Activated CD4-positive, CD25-positive, alpha-beta regulatory T cell treated with anti-CD3 and anti-CD28 coated beads, Interleukin-2, amount 50 U/mL, for 24 hours (primary cell): Measurements from ENCODE around the gene BPIFB3.
"Not testable (repeated sequence)": the region's sequence is repeated elsewhere in the genome, so short reads cannot be mapped to it uniquely, and the experiment has no call there.

Source experiments
- ATAC-seq, 2 donors: fragments of 150-1000 bp; cut with Tn5 transposase; one replicate each; pipeline ENCODE4 v1.10.0; 2021; ENCODE audit warnings: mild to moderate bottlenecking in 1 of 2, moderate library complexity in 1 of 2

BPIFB3 gene

DNA sequence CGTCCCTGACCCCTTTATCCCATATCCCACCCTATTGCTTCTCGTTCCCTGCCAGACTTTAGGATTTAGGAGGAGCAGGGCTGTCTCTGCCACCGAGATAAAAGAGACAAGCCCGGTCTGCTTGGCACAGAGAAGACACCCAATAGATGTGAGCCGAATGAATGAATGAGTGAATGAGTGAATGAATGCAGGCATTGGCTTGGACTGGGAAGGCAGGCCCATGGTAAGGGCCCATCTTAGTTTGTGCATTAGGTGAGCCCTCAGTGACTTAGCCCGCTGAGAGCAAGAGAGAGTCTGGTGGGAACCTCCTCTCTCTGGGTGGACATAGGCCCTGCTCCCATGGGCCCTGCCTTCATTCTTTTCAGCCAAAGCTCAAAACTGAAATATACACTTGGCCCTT, 23.1 kb upstream of the BPIFB3 start:
- no peak for ATAC-seq

DNA sequence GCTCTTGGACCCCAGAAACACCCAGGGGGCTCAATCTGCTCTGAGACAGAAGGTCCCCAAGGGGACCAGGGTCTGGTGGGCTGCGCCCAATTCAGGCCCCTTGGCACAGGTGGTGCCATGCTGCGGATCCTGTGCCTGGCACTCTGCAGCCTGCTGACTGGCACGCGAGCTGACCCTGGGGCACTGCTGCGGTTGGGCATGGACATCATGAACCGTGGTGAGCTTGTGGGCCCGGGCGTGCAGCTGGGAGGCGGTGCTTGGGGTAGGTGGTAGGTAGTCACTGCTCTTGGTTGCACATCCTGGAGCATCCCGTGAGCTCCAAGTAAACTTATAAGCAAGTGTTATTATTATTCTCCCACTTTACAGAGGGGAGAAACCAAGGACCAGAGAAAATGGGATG, 22.2 kb upstream of the BPIFB3 start, which contains the start of gene BPIFB6:
Gene BPIFB6, plus strand, starts transcription at position 118 of the 400 bp plus-strand sequence. Its CDS starts 0 bp downstream, at position 118.
- no peak for ATAC-seq

DNA sequence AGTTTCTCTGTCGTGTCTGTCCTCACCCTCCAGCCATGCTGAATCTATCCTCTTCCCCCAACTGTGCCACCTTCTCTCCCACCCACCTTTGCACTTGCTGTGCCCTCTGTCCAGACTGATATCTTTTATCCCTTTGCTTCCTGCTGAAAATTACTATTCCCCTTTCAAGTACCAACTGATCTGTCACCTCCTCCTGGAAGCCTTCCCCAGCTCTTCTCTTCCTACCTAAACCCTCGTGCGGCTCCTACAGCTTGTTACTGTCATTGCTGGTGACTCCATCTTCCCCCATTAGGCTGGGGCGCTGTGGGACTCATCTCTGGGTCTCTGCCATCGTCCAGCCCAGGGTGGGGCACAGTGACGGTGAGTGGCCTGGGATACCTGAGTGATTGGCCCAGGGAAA, 21.1 kb upstream of the BPIFB3 start:
- ATAC-seq: no peak

DNA sequence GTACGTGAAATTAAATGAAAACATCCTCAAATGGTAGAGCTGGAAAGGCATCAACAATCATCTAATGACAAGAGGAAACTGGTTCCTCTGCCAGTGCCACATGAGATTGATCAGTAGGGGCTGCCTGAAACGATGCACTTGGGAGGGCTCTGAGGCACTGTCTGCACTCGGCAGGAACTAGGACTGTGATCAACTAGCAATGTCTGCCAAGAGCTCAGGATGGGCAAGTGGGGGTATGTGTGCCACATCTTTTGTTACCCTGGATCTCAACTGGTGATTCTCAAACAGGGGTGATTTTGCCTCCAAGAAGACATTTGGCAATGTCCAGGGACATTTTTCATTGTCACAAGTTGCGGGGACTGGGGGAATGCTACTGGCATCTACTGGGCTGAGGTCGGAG, 20.3 kb upstream of the BPIFB3 start:
- ATAC-seq: no peak

DNA sequence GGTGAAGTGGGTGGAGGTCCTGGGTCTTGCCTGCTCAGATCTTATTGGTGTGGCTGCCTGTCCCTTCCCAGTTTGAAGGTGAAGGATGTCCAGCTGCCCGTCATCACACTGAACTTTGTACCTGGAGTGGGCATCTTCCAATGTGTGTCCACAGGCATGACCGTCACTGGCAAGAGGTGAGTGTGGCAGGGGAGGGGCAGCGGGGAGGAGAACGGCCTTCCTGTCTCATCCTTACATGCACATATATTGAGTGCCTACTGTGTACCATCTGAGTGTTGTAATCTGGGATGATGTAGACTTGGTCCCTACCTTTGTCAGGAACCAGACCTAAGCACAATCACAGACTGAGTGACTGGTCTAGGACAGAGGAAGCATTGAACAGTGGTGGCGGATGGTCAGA, 19.6 kb upstream of the BPIFB3 start:
- no peak for ATAC-seq

DNA sequence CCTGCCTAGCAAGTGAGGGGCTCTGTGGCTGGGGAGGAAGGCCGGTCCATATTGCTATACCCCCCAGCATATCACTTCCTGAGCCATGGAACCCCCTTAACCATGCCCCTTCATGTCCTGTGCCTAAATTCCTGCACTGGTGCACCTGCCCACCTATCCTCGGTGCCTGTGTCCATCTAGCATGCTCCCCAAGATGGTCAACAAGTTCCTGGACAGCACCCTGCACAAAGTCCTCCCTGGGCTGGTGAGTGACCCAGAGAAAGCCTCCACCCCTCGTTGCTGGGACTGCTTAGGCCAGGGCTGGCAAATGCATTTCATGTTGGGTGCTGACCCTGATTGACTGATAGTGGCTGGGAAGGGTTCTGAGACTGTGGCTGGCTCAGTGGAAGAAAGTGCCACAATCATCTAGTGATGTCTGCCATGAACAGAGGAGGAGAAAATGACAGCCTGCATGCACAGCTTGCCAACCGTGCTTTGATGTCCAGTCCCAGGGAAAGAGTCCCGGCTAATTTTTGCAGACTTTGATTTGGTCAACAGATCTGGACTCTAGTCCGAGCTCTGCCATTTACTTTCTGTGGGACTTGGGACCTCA, 18.7 kb upstream of the BPIFB3 start:
- no peak for ATAC-seq

DNA sequence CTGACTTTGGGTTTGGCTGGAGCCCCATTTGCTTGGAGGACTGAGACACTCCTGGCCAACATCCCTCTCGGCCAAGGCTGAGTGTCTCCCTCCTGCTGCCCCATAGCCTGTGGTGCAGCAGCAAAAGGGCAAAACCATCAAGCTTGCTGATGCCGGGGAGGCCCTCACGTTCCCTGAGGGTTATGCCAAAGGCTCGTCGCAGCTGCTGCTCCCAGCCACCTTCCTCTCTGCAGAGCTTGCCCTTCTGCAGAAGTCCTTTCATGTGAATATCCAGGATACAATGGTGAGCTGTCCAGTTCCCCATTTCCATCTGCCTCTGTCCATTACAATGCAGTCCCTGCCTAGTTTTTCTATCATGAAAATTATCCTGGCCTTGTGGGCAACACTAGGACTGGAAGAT, 16.2 kb upstream of the BPIFB3 start:
- ATAC-seq: no peak

DNA sequence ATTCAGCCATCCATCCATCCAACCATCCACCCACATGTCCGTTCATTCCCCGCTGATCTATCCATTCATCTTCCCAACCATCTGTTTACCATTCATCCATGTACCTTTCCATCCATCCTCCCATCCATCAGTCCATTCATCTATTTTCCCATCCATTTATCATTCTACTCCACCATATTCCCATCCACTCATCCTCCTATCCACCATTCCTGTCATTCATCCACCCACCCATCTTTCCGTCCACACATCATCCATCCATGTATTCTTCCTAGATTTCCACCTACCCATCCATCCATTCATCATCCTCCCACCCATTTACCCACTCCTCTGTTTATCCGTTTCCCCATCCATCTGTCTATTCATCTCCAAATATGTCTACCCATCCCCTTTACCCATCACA, 15.5 kb upstream of the BPIFB3 start:
- ATAC-seq: no peak

DNA sequence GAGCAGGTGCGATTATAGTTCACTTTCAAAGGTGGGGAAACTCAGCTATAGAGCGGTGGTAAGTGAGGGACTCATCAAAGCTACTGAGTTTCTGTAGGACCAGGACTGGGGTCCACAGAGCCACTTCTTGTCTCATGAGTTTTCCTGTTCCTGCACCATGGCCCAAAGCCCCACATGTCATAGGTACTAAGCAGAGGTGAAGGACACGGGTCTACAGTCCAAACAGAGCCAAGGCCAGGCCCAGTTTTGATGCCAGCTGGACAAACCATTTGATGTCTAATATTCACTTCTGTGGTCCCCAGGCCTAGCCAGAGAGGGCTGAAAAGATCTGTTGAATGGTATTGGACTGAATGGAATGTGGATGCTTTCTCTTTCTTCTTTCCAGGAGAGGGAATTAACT, 11.3 kb upstream of the BPIFB3 start:
- ATAC-seq: no peak

DNA sequence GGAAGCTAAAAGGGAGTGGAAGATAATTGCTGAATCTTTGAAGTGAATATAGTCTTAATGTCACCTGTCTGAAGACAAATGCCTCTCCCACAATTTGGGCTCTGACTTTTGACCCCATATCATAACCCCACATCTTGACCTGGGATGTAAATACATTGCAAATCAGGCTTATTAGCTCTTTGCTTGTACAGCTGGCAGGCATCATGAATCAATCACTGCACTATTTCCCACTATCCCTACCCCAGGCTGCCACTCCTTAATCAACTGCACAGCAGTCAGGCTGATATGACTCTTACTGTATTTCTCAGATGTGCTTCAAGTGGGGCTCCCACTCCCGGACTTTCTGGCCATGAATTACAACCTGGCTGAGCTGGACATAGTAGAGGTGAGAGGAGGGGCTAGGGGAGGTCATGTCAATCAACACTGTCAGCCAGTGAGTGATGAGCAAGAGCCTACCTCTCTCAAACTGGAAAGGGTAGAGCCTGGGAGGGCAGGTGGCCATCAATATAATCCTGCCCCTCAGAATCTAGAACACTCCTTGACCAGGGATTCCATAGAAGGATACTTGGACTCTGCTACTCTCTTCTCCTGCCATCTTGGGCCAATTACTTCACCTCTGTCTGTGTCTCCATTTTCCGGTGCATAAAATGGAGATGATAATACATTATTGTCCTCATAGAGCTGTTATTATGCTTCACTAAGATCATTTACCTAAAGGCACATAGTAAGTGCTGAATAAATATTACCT, 10.5 kb upstream of the BPIFB3 start:
- ATAC-seq: no peak

DNA sequence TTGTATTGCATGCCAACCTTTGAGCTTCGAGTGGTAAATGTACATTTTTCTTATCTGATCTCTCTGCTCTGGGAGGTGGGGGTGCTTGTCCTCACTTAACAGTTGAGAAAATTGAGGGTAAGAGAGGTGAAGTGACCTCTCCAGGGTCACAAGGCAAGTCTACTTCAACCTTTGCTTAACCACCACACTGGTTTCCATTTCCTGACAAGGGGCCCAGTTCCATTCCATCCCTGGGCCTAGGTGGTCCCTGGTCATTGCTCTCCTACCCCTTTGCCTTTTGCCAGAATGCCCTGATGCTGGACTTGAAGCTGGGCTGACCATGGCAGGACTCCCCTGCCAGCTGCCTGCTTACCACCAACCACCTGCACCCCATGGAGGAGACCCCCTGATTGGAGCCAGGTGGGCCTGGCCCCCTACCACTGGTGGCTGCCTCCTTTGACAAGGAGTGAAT, 9.9 kb upstream of the BPIFB3 start:
- no peak for ATAC-seq

DNA sequence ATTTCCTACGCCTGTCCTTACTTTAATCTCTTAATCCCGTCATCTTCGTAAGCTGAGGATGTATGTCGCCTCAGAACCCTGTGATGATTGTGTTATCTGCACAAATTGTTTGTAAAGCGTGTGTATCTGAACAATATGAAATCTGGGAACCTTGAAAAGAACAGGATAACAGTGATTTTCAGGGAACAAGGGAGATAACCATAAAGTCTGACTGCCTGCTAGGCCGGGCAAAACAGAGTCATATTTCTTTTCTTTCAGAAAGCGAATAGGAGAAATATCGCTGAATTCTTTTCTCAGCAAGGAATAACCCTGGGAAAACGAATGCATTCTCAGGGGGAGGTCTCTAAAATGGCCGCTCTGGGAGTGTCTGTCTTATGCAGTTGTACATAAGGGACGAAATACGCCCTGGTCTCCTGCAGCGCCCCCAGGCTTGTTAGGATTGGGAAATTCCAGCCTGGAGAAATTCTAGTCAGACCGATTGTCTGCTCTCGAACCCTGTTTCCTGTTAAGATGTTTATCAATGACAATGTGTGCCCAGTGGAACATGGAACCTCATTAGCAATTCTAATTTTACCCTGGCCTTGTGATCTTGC, 8.5 kb upstream of the BPIFB3 start:
- not testable (repeated sequence) for ATAC-seq

DNA sequence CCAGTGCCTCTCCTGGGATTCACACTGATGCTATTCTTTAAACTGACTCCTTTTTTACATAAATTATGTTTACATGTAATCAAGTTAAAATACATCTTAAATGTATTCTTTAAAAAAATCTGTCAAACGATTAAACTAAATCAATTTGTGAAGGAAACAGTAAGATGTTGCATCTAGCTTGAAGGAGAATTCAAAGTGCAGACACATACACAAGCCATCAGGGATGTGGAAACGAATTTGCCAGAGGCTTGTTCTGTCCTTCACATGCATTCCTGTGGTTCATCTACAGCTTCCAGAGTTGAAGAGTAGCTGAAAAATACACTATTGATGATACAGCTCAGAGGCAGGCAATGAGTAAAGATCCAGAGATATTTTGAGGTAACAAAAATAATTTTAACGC, 7.3 kb upstream of the BPIFB3 start:
- no peak for ATAC-seq

DNA sequence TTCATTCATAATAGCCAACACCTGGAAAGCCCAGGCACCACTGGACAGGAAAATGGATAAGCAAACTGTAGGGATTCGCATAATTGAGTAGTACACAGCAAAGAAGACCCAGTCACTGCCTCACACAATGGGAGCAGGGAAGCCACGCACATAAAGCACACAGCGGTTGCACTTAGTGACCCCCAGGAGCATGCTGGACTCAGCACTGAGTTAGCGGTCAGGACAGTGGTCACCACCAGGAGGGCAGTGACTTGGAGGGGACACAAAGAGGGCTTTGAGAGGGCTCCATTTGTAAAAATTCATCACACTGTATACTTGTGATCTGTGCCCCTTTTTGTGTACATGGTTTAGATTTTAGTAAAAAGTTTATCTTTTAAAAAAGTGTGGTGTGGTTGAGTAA, 2.4 kb upstream of the BPIFB3 start:
- ATAC-seq: no peak

DNA sequence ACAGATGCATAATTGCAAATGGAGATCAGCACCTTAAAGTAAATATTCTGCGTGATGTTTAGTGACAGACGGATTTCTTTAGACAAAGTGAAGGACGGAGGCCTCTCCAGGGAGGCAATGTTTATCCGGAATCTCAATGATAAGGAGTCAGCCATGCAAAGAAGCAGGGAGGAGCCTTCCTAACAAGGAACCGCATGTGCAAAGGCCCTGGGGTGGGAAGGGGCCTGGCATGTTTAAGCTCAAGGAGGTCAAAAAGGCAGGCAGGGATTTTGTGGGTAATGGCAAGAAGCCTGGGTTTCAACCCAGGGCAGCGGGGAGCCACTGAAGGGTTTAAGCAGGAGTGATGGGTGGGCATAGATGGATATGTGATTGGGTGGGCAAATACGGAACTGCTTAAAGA, 678 bp downstream of the BPIFB3 start:
- no peak for ATAC-seq

DNA sequence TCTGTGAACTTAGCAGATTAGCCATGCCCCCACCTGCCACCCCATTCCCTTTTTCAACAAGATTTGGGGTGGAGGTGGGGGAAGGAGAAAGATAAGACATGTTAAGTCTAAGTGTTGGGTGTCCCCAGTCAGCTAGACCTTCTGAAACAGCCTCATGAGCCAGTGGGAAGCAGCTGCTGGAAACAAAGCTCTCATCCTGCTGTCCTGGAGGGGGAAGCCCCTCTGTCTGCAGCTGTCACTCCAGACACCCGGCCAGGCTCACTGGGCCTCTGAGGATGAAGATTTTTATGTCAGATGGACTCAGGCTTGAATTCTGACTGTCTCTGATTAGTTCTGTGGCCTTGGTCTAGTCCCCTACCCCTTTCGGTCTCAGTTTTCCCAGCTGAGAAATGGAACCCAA, 1.1 kb downstream of the BPIFB3 start:
- no peak for ATAC-seq

DNA sequence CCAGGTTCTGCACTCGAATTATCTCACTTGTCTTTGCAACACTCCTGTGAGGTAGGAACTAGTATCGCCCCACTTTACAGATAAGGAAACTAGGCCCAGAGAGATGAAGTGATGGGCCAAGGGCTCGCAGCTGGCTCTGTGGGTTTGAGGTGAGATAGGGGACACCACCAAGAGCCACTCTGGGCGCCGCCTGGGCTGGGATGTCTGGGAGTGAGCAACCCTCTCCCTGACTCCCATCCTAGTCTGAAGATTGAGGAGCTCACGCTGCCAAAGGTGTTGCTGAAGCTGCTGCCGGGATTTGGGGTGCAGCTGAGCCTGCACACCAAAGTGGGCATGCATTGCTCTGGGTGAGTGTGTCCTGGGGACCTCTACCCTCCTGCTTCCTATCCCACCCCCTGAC, 5.4 kb downstream of the BPIFB3 start:
- ATAC-seq: no peak

DNA sequence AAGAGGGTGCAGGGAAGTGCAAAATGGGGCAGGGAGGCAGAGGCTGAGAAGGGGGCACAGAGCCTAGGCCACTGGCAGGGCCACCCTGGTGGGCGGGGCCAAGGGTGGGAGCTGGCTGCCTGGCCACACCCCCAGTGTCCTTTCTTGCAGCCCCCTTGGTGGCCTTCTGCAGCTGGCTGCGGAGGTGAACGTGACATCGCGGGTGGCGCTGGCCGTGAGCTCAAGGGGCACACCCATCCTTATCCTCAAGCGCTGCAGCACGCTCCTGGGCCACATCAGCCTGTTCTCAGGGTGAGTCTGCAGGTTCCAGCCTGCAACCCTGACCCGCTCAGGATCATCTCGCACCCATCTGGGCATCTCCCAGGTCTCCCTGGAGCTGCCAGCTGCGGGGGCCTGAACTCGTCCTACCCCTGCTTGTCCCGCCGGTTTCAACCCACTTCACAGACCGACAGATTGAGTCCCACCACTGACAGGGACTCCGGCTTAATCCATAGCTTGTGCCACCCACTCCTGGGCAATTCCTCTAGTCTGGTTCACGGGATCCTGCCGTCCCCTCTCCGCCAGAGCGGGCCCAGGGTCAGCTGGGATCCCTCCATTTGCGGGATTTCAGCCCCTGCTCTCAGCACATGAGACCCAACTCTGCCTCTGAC, 6.2 kb downstream of the BPIFB3 start:
- no peak for ATAC-seq

DNA sequence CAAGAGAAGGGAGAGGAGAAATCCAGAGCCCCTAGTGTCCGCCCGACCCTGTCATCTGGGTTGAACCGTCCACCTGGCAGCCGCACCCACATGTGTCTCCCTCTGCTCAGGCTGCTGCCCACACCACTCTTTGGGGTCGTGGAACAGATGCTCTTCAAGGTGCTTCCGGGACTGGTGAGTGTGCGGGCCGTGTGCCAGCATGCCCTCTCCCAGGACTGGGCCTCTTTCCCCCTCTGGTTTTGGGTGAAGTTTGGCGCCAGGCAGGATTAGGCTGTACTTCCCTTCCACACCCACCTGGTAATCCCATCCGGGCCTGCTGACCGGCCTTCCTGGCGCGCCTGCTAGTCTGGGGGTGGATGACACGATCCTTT, 7.9 kb downstream of the BPIFB3 start:
- ATAC-seq: no peak

DNA sequence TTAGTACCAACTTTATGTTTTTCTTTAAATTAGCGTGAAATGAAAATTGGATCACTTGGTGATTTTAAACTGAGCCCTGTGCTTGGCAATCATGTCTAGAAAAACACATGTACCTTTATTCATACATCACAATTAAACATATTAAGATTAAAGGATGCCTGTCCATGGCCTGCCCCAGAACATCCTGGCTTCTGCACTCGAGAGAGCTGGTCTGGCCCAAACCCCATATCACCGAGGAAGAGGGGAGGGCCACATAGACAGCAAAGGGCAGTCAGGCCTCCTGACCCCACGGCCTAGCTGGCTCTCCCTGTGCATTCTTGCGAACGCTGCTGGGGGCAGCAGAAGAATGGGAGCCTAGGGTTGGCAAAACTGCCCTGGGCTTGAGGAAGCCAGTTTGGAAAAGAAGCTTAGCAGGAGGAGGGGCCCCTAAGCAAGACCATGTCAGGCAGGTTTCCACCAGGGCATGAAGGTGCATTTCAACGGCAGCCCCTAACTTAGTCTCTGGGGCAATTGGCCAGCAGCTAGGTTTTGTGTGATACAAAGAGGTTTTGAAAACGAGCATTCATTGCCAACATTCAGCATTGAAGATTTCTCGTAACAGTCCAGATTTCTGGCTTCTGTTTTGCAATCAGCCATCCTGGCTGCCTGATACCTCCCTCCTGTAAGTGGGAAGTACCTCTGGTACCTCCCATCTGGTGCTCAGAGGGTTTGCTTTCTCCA, 8.6 kb downstream of the BPIFB3 start:
- no peak for ATAC-seq

DNA sequence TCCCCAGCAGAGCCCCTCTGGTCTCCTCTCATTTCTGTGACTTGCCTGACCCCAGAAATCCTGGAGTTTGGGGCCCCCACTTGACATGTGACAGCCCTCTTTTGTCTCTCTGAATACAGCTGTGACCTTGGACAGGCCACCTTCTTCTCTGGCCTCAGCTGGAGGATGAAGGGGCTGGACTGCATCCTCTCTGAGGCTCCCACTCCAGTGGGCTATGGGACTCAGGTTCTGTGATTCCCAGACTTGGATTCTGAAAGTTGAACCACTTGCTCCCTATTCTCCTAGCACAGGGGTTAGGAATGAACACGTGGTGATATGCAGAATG, 9.1 kb downstream of the BPIFB3 start:
- no peak for ATAC-seq

DNA sequence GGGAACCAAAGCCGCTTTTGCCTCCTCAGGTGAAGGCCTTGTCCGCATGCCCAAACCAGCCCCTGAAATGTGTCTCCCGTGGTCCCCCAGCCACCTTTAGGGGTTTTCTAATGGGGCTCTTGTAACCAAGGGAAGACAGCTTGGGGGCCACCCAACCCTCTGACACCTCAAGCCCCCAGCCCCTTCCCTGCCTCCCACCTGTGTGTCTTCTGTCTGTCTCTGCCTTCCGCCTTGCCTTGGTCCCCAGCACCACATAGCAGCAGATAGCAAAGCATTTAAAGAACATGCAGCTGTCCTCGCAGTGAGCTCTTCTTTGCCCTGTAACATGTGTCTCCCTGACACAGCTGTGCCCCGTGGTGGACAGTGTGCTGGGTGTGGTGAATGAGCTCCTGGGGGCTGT, 9.6 kb downstream of the BPIFB3 start:
- ATAC-seq: no peak

DNA sequence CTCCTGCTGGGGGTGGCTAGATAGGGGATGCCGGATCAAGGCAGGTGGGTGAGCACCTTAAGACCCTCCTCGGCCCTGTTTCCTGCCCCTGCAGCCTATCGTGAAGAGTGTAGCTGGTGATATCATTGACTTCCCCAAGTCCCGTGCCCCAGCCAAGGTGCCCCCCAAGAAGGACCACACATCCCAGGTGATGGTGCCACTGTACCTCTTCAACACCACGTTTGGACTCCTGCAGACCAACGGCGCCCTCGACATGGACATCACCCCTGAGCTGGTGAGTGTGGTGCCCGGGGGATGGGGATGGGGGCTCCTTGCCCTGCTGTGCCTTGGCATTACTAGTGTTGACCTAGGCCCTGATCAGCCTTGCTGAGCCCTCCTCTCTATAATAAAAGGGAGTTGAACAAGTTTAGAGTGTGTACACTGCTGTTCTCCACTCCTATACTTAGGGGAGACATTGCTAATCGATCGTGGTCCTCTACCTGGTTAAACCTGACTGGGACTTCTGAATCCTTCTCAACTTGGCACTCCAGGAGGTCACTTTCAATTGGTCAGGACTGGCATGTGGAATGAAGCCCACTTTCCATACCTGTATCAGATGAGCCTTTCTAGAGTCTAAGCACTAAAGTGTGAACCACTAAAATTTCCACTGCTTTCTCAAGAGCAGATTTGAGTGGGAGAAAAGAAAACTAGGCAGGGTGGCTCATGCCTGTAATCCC, 11.0 kb downstream of the BPIFB3 start:
- no peak for ATAC-seq
